NT2/D1 (cell line): Measurements from ENCODE around the gene AIRE.
"Not testable (repeated sequence)": the region's sequence is repeated elsewhere in the genome, so short reads cannot be mapped to it uniquely, and the experiment has no call there.

ENCODE experiments used
- SUZ12 ChIP-seq: IDR thresholded peaks from 2 replicates; pipeline ENCODE4 v1.6.1; 2011; ENCODE audit not compliant: insufficient read length, insufficient read depth; ENCODE audit errors: extremely low read depth
- YY1 ChIP-seq: IDR thresholded peaks from 2 replicates; pipeline ENCODE4 v1.6.1; 2011; ENCODE audit not compliant: insufficient read length, insufficient read depth
- ZNF274 ChIP-seq: IDR thresholded peaks from 2 replicates; pipeline ENCODE4 v1.6.1; 2011; ENCODE audit warnings: mild to moderate bottlenecking, low read depth, low read length

- not testable (repeated sequence) for TF ChIP-seq YY1, SUZ12, ZNF274
Measured at GRCh38 chr21:44247904-44248303, 37.8 kb upstream of the AIRE start.
